Breast epithelium (tissue), 4 donors: ENCODE data around the gene CRTAC1. TPM values are rescaled to one million over a fixed set of nuclear protein-coding genes. Genes with fewer than 3 reads are reported as not detected.

Experiments used
- DNase-seq, 2 donors: peaks; one replicate each; pipeline ENCODE4 v3.0.0-alpha.2; 2019; ENCODE audit warnings: low spot score in 2 of 2
- H3K27ac ChIP-seq, 2 donors: fragments of 200-600 bp; sonication (generic) in 1 of 2; one replicate each; pipeline ENCODE4 v1.5.1; 2016 to 2019; ENCODE audit warnings: mild to moderate bottlenecking in 1 of 2
- H3K27me3 ChIP-seq, 2 donors: fragments of 200-600 bp; sonication (generic) in 1 of 2; one replicate each; pipeline versions ENCODE4 v1.5.1 to v1.6.0; 2017 to 2019; ENCODE audit warnings: control low read depth in 1 of 2, mild to moderate bottlenecking in 1 of 2
- H3K36me3 ChIP-seq: fragments of 200-600 bp; one replicate; pipeline ENCODE4 v1.5.1; 2019
- H3K4me1 ChIP-seq, 2 donors: fragments of 200-600 bp; sonication (generic); one replicate each; pipeline ENCODE4 v1.5.1; 2016 to 2019; ENCODE audit warnings: control low read depth in 1 of 2
- H3K4me3 ChIP-seq, 3 donors: fragments of 200-600 bp; sonication (generic); 1 replicate in 2 of 3; 2 replicates in 1 of 3; pipeline ENCODE4 v1.5.1; 2016 to 2019; ENCODE audit warnings: mild to moderate bottlenecking in 3 of 3, moderate library complexity in 2 of 3
- H3K9me3 ChIP-seq, 2 donors: fragments of 200-600 bp; sonication (generic) in 1 of 2; one replicate each; pipeline ENCODE4 v1.5.1; 2016 to 2019; ENCODE audit warnings: control low read depth in 1 of 2
- POLR2A ChIP-seq: fragments of 450-650 bp; IDR thresholded peaks from one replicate; pipeline ENCODE4 v1.6.1; 2016; ENCODE audit warnings: antibody characterized with exemption, mild to moderate bottlenecking, moderate library complexity
- POLR2AphosphoS5 ChIP-seq, 3 donors: sonication (generic); formaldehyde crosslinking; IDR thresholded peaks; one replicate each; pipeline ENCODE4 v1.6.1; 2017; ENCODE audit warnings: antibody characterized with exemption in 3 of 3
- intact Hi-C: fragments of 100-400 bp; cut with DNase I; formaldehyde crosslinking; loops from one replicate; pipeline ENCODE4 v1.15.1; 2023; ENCODE audit warnings: low total_unique reads
- total RNA-seq, 3 donors: library from RNA; depleted of rRNA; stranded (reverse); fragments of >200 nt; gene quantifications; one replicate each; pipeline ENCODE4 v1.1.0, GENCODE V29; 2016
- TF ChIP-seq, protein P1 (sequence below), 3 donors: fragments of 450-650 bp; IDR thresholded peaks; one replicate each; pipeline ENCODE4 v1.5.1; 2016 to 2017; ENCODE audit warnings: antibody characterized with exemption in 3 of 3, mild to moderate bottlenecking in 3 of 3, moderate library complexity in 3 of 3

The CRTAC1 gene
- total RNA-seq, 3 donors from 2014 or later, result 1.6 to 4.7 (median 1.9) TPM

DNA sequence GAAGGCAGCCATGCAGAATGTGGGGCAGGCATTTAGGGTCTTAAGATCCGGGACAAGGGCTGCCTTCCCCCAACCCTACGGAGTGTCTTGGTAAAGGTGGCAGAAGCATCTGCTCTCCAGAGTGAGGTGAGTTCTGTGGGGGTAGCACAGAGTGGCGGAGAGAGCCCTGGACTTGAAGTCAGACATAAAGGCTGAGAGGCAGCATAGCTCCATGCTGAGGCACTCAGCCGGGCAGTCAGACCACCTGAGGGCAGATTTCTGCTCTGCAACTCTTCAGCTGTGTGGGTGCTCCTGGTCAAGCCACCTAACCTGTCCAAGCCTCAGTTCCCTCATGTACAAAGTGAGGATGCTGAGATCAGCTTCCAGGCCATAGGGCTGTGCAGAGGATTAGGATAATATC is 81.0 kb downstream of the CRTAC1 start:
- H3K27me3 ChIP-seq, result no peaks in the 10 kb centered on the region
- no peak overlapping the region for H3K4me3 ChIP-seq
- H3K9me3 ChIP-seq, result peaks cover 0 to 6% of the 10 kb centered on the region in 2 donors
- intact Hi-C loops, result no loop called here
- H3K36me3 ChIP-seq, result no peaks in the 10 kb centered on the region
- TF ChIP-seq, protein P1, sequence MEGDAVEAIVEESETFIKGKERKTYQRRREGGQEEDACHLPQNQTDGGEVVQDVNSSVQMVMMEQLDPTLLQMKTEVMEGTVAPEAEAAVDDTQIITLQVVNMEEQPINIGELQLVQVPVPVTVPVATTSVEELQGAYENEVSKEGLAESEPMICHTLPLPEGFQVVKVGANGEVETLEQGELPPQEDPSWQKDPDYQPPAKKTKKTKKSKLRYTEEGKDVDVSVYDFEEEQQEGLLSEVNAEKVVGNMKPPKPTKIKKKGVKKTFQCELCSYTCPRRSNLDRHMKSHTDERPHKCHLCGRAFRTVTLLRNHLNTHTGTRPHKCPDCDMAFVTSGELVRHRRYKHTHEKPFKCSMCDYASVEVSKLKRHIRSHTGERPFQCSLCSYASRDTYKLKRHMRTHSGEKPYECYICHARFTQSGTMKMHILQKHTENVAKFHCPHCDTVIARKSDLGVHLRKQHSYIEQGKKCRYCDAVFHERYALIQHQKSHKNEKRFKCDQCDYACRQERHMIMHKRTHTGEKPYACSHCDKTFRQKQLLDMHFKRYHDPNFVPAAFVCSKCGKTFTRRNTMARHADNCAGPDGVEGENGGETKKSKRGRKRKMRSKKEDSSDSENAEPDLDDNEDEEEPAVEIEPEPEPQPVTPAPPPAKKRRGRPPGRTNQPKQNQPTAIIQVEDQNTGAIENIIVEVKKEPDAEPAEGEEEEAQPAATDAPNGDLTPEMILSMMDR (IDR thresholded peaks at IDR 0.05), result no peak
- no peak for TF ChIP-seq POLR2AphosphoS5 (IDR thresholded peaks at IDR 0.05)
- TF ChIP-seq POLR2A, result no peak
- H3K27ac ChIP-seq, result no peak overlapping the region
- H3K4me1 ChIP-seq, result no peaks in the 10 kb centered on the region
- no peak for DNase-seq

DNA sequence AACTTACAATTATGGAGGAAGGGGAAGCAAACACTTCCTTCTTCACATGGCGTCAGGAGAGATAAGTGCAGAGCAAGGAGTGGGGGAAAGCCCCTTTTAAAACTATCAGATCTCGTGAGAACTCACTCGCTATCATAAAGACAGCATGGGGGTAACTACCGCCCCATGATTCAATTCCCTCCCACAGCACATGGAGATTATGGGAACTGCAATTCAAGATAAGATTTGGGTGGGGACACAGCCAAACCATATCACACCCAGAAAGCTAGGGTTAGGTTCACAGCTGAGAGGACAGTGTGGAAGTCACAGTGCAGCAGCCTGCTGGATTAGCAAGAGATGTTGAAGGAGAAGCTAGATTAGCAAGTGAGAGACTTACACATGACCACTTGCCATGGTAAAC is 81.6 kb downstream of the CRTAC1 start:
- intact Hi-C loops, result no loop called here
- H3K9me3 ChIP-seq, result peaks cover 5 to 6% of the 10 kb centered on the region in 2 donors

DNA sequence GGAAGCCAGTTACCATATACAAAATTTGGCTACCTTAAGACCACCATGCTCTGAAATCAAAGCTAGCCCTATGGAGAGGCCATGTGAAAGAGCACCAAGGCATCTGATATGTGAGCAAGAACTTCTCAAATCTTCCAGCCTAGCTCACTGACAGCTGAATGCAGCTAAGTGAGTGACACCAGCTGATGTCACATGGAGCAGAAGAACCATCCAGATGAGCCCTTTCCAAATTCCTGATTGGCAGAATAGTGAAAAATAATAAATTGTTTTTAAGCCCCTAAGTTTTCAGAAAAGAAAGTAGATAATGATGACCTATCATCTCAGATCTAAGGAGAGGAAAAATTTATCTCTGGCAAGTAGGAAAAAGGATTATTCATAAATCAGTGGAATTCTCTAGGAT is 85.6 kb downstream of the CRTAC1 start:
- Histone ChIP-seq H3K4me3 (no peak overlapping the region), H3K27me3 (no peaks in the 10 kb centered on the region), H3K9me3 (peaks cover 5 to 6% of the 10 kb centered on the region in 2 donors), H3K27ac (no peak overlapping the region), H3K4me1 (no peaks in the 10 kb centered on the region), H3K36me3 (no peaks in the 10 kb centered on the region)
- intact Hi-C loops, result no loop called here
- TF ChIP-seq POLR2AphosphoS5 (IDR thresholded peaks at IDR 0.05) (no peak), POLR2A (no peak)
- TF ChIP-seq, protein P1 (IDR thresholded peaks at IDR 0.05), result no peak
- DNase-seq, result no peak

More for the DNA sequence above, 81.6 kb downstream of the CRTAC1 start:
- no peak for DNase-seq
- TF ChIP-seq POLR2AphosphoS5 (IDR thresholded peaks at IDR 0.05) (no peak), POLR2A (no peak)
- TF ChIP-seq, protein P1 (IDR thresholded peaks at IDR 0.05), result no peak
- Histone ChIP-seq H3K4me3 (no peak overlapping the region), H3K27me3 (no peaks in the 10 kb centered on the region), H3K36me3 (no peaks in the 10 kb centered on the region), H3K4me1 (no peaks in the 10 kb centered on the region), H3K27ac (no peak overlapping the region)

DNA sequence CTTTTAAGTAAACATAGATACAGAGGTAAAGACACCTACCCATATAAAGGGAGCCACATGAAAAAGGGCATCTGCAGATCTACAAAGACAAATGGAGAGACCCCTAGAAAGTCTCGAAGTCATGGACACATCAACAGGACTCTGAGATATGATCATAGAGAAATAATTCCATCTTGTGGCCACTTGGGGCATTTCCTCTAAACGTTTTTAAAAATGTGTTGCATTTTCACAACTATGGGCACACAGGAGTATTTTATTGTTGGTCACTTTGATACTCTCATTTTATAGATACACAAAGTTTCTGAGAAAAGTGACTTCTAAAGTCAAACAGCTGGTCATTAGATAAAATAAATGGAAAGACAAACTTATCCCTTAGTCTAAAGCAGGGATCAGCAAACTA is 87.1 kb downstream of the CRTAC1 start:
- no peak overlapping the region for H3K4me3 ChIP-seq
- intact Hi-C loops, result no loop called here
- no peaks in the 10 kb centered on the region for H3K27me3 ChIP-seq
- no peak for DNase-seq
- H3K4me1 ChIP-seq, result no peaks in the 10 kb centered on the region
- H3K27ac ChIP-seq, result no peak overlapping the region
- TF ChIP-seq POLR2AphosphoS5 (IDR thresholded peaks at IDR 0.05), result no peak
- TF ChIP-seq, protein P1 (IDR thresholded peaks at IDR 0.05), result no peak
- no peak for TF ChIP-seq POLR2A
- peaks cover 5 to 6% of the 10 kb centered on the region in 2 donors for H3K9me3 ChIP-seq
- H3K36me3 ChIP-seq, result no peaks in the 10 kb centered on the region

DNA sequence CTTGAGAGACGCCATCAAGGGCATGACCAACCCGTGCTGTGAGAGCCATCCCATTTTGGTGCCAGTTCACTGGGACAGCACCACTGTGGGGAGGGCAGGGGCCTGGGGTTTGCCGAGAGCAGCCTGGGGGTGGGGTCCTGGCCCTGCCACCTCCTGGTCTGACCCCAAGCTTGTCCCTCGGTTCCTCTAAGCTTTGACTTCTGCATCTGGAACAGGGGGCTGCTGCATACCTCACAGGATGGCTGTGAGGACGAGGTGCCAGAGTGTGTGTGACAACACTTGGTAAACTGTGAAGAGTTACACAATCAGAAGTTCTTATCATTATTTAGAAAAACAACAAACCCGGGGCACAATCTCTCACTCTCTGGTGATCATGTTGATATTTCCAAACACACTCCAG is 89.9 kb downstream of the CRTAC1 start:
- no peak for TF ChIP-seq POLR2AphosphoS5 (IDR thresholded peaks at IDR 0.05)
- TF ChIP-seq POLR2A, result no peak
- TF ChIP-seq, protein P1 (IDR thresholded peaks at IDR 0.05), result no peak
- intact Hi-C loops, result no loop called here
- H3K36me3 ChIP-seq, result no peaks in the 10 kb centered on the region

More for the DNA sequence above, 89.9 kb downstream of the CRTAC1 start:
- H3K4me3 ChIP-seq, result no peak overlapping the region
- no peaks in the 10 kb centered on the region for H3K27me3 ChIP-seq
- no peak overlapping the region for H3K27ac ChIP-seq
- DNase-seq, result no peak
- no peaks in the 10 kb centered on the region for H3K4me1 ChIP-seq
- peaks cover 5 to 6% of the 10 kb centered on the region in 2 donors for H3K9me3 ChIP-seq
